Subcutaneous adipose tissue (tissue), 4 donors: ENCODE data around the gene RWDD4. TPM values are rescaled to one million over a fixed set of nuclear protein-coding genes. Genes with fewer than 3 reads are reported as not detected.

ENCODE experiments used
- CTCF ChIP-seq: fragments of 450-650 bp; IDR thresholded peaks from one replicate; pipeline ENCODE4 v1.5.1; 2016; ENCODE audit warnings: low read depth, mild to moderate bottlenecking, control low read depth, antibody characterized with exemption, moderate library complexity
- total RNA-seq, 4 donors: library from RNA; depleted of rRNA; stranded (reverse); fragments of >200 nt; gene quantifications; one replicate each; pipeline ENCODE4 v1.1.0, GENCODE V29; 2016

RWDD4 gene
- total RNA-seq, 4 donors from 2014 or later: 16.5 to 33.4 (median 17.5) TPM

- no peak for TF ChIP-seq CTCF
Observed at GRCh38 chr4:183627979-183628588, 30.9 kb downstream of the RWDD4 start.

- no peak for TF ChIP-seq CTCF
Observed at GRCh38 chr4:183626168-183626567, 32.8 kb downstream of the RWDD4 start.

DNA sequence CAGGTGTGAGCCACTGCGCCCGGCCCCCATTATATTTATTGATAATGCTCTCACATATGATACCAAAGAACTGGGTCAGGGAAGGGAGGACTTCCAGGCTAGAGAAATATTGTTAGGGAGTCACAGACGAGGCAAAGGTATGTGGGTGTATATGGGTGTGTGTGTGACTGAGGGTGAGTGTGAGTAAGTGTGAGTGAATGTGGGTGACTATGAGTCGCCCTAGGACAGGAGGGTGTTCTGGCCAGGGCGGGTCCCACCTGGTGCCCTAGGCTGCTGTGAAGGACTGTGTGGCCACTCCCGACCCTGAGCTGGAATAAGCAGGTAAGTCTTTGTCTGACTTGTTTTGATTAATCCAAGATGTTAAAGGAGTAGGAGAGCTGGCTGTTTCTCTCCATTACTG, 34.4 kb downstream of the RWDD4 start:
- no peak for TF ChIP-seq CTCF

- TF ChIP-seq CTCF: no peak
Observed at GRCh38 chr4:183621875-183622274, 37.1 kb downstream of the RWDD4 start.

DNA sequence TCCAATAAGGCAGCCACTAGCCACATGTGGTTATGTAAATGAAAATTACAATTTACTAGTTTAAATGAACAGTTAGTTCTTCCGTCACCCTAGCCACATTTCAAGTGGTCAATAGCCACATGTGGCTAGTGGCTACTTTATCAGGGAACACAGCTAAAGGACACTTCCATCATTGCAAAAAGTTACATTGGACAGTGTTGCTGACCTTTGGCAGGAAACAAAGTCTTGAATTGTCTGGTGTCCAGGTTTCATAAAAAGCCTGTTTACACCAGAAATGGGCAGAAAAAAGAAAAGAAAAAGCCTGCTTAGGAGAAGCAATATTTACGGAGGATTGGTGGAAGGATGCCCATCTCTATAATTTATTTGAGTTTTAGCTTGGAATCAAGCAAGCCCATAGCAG, 38.6 kb downstream of the RWDD4 start:
- TF ChIP-seq CTCF: no peak

DNA sequence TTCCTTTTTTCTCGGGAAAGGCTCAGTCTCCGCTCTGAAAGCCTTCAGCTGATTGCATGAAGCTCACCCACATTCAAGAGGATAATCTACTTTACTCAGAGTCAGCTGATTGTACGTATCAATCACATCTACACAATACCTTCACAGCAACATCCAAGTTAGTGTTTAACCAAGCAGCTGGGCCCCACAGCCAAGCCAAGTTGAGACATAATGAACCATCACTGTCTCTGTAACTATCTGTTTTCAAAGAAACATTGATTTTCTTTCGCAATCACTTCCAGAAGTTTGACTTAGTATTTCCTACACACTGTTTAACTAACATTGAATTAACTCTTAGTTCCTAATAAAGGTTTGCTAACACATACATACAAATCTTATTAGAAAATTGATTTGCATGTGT, 40.3 kb downstream of the RWDD4 start:
- TF ChIP-seq CTCF: no peak

- no peak for TF ChIP-seq CTCF
Observed at GRCh38 chr4:183617075-183617474, 41.9 kb downstream of the RWDD4 start.
